Measurements from ENCODE around the gene ULK1. TPM values are rescaled to one million over a fixed set of nuclear protein-coding genes. Genes with fewer than 3 reads are reported as not detected.
A peak's percentile ranks its signal among the peaks of the same experiment; 100 is the strongest.

ULK1 gene
- total and polyA plus RNA-seq, 2 of the 13 experiments (the other 11 are each of a cell fraction or from before 2014, with no cell fraction given) = 2.8 to 10.1 TPM

GRCh38 chr12:131853832-131854797 is 40.3 kb upstream of the ULK1 start (continued):
- no peak for TF ChIP-seq SRSF4 (IDR thresholded peaks at IDR 0.05; ENCODE audit: low read depth, low read length, poor library complexity, severe bottlenecking)
- TF ChIP-seq NCOA5 (CRISPR knock-in tag; IDR thresholded peaks at IDR 0.05) = no peak
- no peak for TF ChIP-seq ZBTB21 (CRISPR knock-in tag; IDR thresholded peaks at IDR 0.05)
- no peak for TF ChIP-seq ZFP41 (CRISPR knock-in tag; IDR thresholded peaks at IDR 0.05; ENCODE audit: borderline replicate concordance)
- TF ChIP-seq RARG (CRISPR knock-in tag; IDR thresholded peaks at IDR 0.05; ENCODE audit: low read depth) = no peak
- TF ChIP-seq ZNF143 (CRISPR knock-in tag; IDR thresholded peaks at IDR 0.05) = no peak
- TF ChIP-seq CTCF (CRISPR knock-in tag; IDR thresholded peaks at IDR 0.05) = peak; percentile 54
- TF ChIP-seq ZNF576 (CRISPR knock-in tag; IDR thresholded peaks at IDR 0.05) = no peak
- TF ChIP-seq ZNF20 (CRISPR knock-in tag; IDR thresholded peaks at IDR 0.05) = no peak
- no peak for TF ChIP-seq ZNF124 (CRISPR knock-in tag; IDR thresholded peaks at IDR 0.05)
- TF ChIP-seq ZNF775 (CRISPR knock-in tag; IDR thresholded peaks at IDR 0.05; ENCODE audit: borderline replicate concordance) = no peak
- TF ChIP-seq REXO4 (CRISPR knock-in tag; IDR thresholded peaks at IDR 0.05; ENCODE audit: borderline replicate concordance) = no peak
- no peak for TF ChIP-seq ZNF276 (CRISPR knock-in tag; IDR thresholded peaks at IDR 0.05; ENCODE audit: low read depth)
- TF ChIP-seq ZBTB20 (CRISPR knock-in tag; IDR thresholded peaks at IDR 0.05; ENCODE audit: borderline replicate concordance, low read depth) = no peak
- no peak for TF ChIP-seq ZNF777 (CRISPR knock-in tag; IDR thresholded peaks at IDR 0.05)
- TF ChIP-seq ZNF274 (CRISPR knock-in tag; IDR thresholded peaks at IDR 0.05) = no peak
- no peak for TF ChIP-seq ZFY (CRISPR knock-in tag; IDR thresholded peaks at IDR 0.05)
- no peak for TF ChIP-seq SMARCC2 (IDR thresholded peaks at IDR 0.05)
- TF ChIP-seq BORCS8-MEF2B (CRISPR knock-in tag; IDR thresholded peaks at IDR 0.05) = no peak
- TF ChIP-seq RFXANK (CRISPR knock-in tag; IDR thresholded peaks at IDR 0.05) = no peak
- TF ChIP-seq ZNF3 (CRISPR knock-in tag; IDR thresholded peaks at IDR 0.05) = no peak
- no peak for TF ChIP-seq NR2F1 (CRISPR knock-in tag; IDR thresholded peaks at IDR 0.05)
- TF ChIP-seq DZIP1 (CRISPR knock-in tag; IDR thresholded peaks at IDR 0.05) = no peak
- no peak for TF ChIP-seq HOXA9 (CRISPR knock-in tag; IDR thresholded peaks at IDR 0.05; ENCODE audit: borderline replicate concordance)

All from HepG2 (cell line).